NCI-H1930 (cell line): ENCODE data around the gene CELSR3.

ENCODE experiments used
- DNase-seq, 2 experiments: peaks; one replicate each; lab custom pipeline; 2025; lab: John Stamatoyannopoulos, UW

Gene CELSR3

GRCh38 chr3:48685603-48686511 lies 23.2 kb upstream of the CELSR3 start, which contains the start of gene NCKIPSD:
NCKIPSD (minus strand) TSS chr3:48685915; CDS start chr3:48685807, 108 bp downstream.
- peak; percentile 51 to 87 for DNase-seq

- DNase-seq, result no peak
Observed at GRCh38 chr3:48685293-48685602, 22.6 kb upstream of the CELSR3 start.

GRCh38 chr3:48684480-48685143 lies 21.9 kb upstream of the CELSR3 start:
- no peak for DNase-seq

GRCh38 chr3:48684054-48684349 lies 21.3 kb upstream of the CELSR3 start:
- DNase-seq, result no peak

- no peak for DNase-seq
Observed at GRCh38 chr3:48682786-48683185, 20.1 kb upstream of the CELSR3 start.

- no peak for DNase-seq
Observed at GRCh38 chr3:48681974-48682610, 19.4 kb upstream of the CELSR3 start.

GRCh38 chr3:48681541-48681880 lies 18.8 kb upstream of the CELSR3 start:
- no peak for DNase-seq

GRCh38 chr3:48680811-48681540 lies 18.3 kb upstream of the CELSR3 start:
- DNase-seq, result no peak

GRCh38 chr3:48679411-48680391 lies 17.0 kb upstream of the CELSR3 start:
- DNase-seq, result no peak

GRCh38 chr3:48678566-48679380 lies 16.1 kb upstream of the CELSR3 start:
- DNase-seq, result no peak

GRCh38 chr3:48678056-48678455 lies 15.4 kb upstream of the CELSR3 start:
- DNase-seq, result no peak

GRCh38 chr3:48674505-48674904 lies 11.8 kb upstream of the CELSR3 start:
- no peak for DNase-seq

- no peak for DNase-seq
Observed at GRCh38 chr3:48672522-48672921, 9.8 kb upstream of the CELSR3 start.

GRCh38 chr3:48664929-48665328 lies 2.2 kb upstream of the CELSR3 start:
- no peak for DNase-seq

- DNase-seq, result no peak
Observed at GRCh38 chr3:48664313-48664644, 1.6 kb upstream of the CELSR3 start.

GRCh38 chr3:48663489-48664312 lies 1.0 kb upstream of the CELSR3 start:
- peak; percentile 88 to 92 for DNase-seq

GRCh38 chr3:48662145-48662752 lies 437 bp downstream of the CELSR3 start:
- no peak for DNase-seq

GRCh38 chr3:48661501-48662144 lies 1.1 kb downstream of the CELSR3 start:
- no peak for DNase-seq
